WI38 (cell line): ENCODE results near the gene ASPN.
"Not testable (repeated sequence)": the region's sequence is repeated elsewhere in the genome, so short reads cannot be mapped to it uniquely, and the experiment has no call there.

Source experiments
- H3K4me3 ChIP-seq: 2 replicates; pipeline ENCODE4 v1.5.1; 2011; ENCODE audit warnings: low read depth, mild to moderate bottlenecking, control low read depth, low read length
- CTCF ChIP-seq: IDR thresholded peaks from 2 replicates; pipeline ENCODE4 v1.5.1; 2012; ENCODE audit warnings: low read depth, mild to moderate bottlenecking, control low read depth, low read length

The ASPN gene

GRCh38 chr9:92423612-92424011 lies 58.7 kb downstream of the ASPN start:
- TF ChIP-seq CTCF: no peak

GRCh38 chr9:92422611-92423338 lies 59.5 kb downstream of the ASPN start:
- no peak for TF ChIP-seq CTCF

More at GRCh38 chr9:92423612-92424011, 58.7 kb downstream of the ASPN start:
- no peak overlapping the region for H3K4me3 ChIP-seq

GRCh38 chr9:92414566-92414965 lies 67.7 kb downstream of the ASPN start:
- no peak for TF ChIP-seq CTCF
- H3K4me3 ChIP-seq: no peak overlapping the region

More at GRCh38 chr9:92422611-92423338, 59.5 kb downstream of the ASPN start:
- H3K4me3 ChIP-seq: no peak overlapping the region

GRCh38 chr9:92411157-92411556 lies 71.1 kb downstream of the ASPN start:
- H3K4me3 ChIP-seq: not testable (repeated sequence)

- no peak overlapping the region for H3K4me3 ChIP-seq
- TF ChIP-seq CTCF: no peak
These were observed 73.4 kb downstream of the ASPN start for GRCh38 chr9:92408747-92409478.

- H3K4me3 ChIP-seq: no peak overlapping the region
- TF ChIP-seq CTCF: no peak
These were observed 74.5 kb downstream of the ASPN start for GRCh38 chr9:92407818-92408217.

- H3K4me3 ChIP-seq: no peak overlapping the region
These were observed 75.8 kb downstream of the ASPN start for GRCh38 chr9:92406477-92406876.

More at GRCh38 chr9:92406477-92406876, 75.8 kb downstream of the ASPN start:
- no peak for TF ChIP-seq CTCF
